Activated B cell treated with CpG ODN at 0.5 μM for 24 hours (primary cell): ENCODE results near the gene HDAC4. TPM values are rescaled to one million over a fixed set of nuclear protein-coding genes. Genes with fewer than 3 reads are reported as not detected.

Experiments used
- ATAC-seq: fragments of 200-7000 bp; cut with Tn5 transposase; one replicate; pipeline ENCODE4 v1.10.0; 2021; ENCODE audit warnings: low read depth, mild to moderate bottlenecking, moderate library complexity
- CTCF ChIA-PET: fragments of 350-600 bp; sonication (Branson Sonifier 250); formaldehyde crosslinking; loops from one replicate; lab custom pipeline; 2021; ENCODE audit warnings: antibody characterized with exemption; lab: Charles Lee
- POLR2A ChIA-PET: fragments of 350-600 bp; sonication (Branson Sonifier 250); formaldehyde crosslinking; loops from one replicate; lab custom pipeline; 2021; ENCODE audit warnings: antibody characterized with exemption; lab: Charles Lee
- DNase-seq: peaks from one replicate; pipeline ENCODE4 v3.0.0; 2022
- H3K27ac Mint-ChIP-seq: one replicate; pipeline ENCODE4 v1.8.0; 2020; ENCODE audit warnings: mixed read lengths
- H3K27me3 Mint-ChIP-seq: one replicate; pipeline ENCODE4 v1.8.0; 2021; ENCODE audit warnings: mixed read lengths
- H3K36me3 Mint-ChIP-seq: one replicate; pipeline ENCODE4 v1.8.0; 2021; ENCODE audit warnings: low read depth, mixed read lengths
- H3K4me1 Mint-ChIP-seq: one replicate; pipeline ENCODE4 v1.8.0; 2021; ENCODE audit warnings: mixed read lengths
- H3K4me3 Mint-ChIP-seq: one replicate; pipeline ENCODE4 v1.8.0; 2020; ENCODE audit warnings: mild to moderate bottlenecking, mixed read lengths
- H3K9me3 Mint-ChIP-seq: one replicate; pipeline ENCODE4 v1.8.0; 2020; ENCODE audit warnings: mixed read lengths
- CTCF ChIP-seq: fragments of 200-600 bp; IDR thresholded peaks from one replicate; pipeline ENCODE4 v1.8.0; 2022; ENCODE audit warnings: antibody characterized with exemption, mild to moderate bottlenecking
- intact Hi-C: fragments of 100-400 bp; cut with micrococcal nuclease; formaldehyde crosslinking; loops from one replicate; pipeline ENCODE4 v1.15.1; 2024
- total RNA-seq: library from RNA; stranded (reverse); gene quantifications from 2 replicates; pipeline ENCODE4 v1.2.3, GENCODE V29; 2022

HDAC4 gene
- total RNA-seq, 1 donor from 2014 or later = 31.9 TPM

GRCh38 chr2:239360008-239360407 is 40.8 kb downstream of the HDAC4 start:
- intact Hi-C loops = no loop called here
- Mint-ChIP-seq H3K9me3 (peaks cover 5% of the 10 kb centered on the region), H3K27ac (no peak overlapping the region), H3K4me3 (no peak overlapping the region), H3K27me3 (no peaks in the 10 kb centered on the region), H3K4me1 (no peaks in the 10 kb centered on the region), H3K36me3 (peaks cover 4% of the 10 kb centered on the region)
- POLR2A ChIA-PET = no interaction called here
- TF ChIP-seq CTCF = no peak
- CTCF ChIA-PET = no interaction called here
- ATAC-seq = no peak
- no peak for DNase-seq

- DNase-seq = no peak
- no peak overlapping the region for H3K27ac Mint-ChIP-seq
- peaks cover 5% of the 10 kb centered on the region for H3K9me3 Mint-ChIP-seq
- ChIA-PET CTCF (no interaction called here), POLR2A (no interaction called here)
- peaks cover 5% of the 10 kb centered on the region for H3K36me3 Mint-ChIP-seq
- intact Hi-C loops = no loop called here
- TF ChIP-seq CTCF = no peak
- H3K4me3 Mint-ChIP-seq = no peak overlapping the region
- no peaks in the 10 kb centered on the region for H3K27me3 Mint-ChIP-seq
- no peak for ATAC-seq
- no peaks in the 10 kb centered on the region for H3K4me1 Mint-ChIP-seq
Measured at GRCh38 chr2:239359196-239359912, 41.5 kb downstream of the HDAC4 start.

- H3K9me3 Mint-ChIP-seq = peaks cover 8% of the 10 kb centered on the region
- no peak overlapping the region for H3K4me3 Mint-ChIP-seq
- peaks cover 5% of the 10 kb centered on the region for H3K36me3 Mint-ChIP-seq
- H3K27ac Mint-ChIP-seq = no peak overlapping the region
- H3K27me3 Mint-ChIP-seq = no peaks in the 10 kb centered on the region
- CTCF ChIA-PET = no interaction called here
- ATAC-seq (no peak), DNase-seq (no peak)
- POLR2A ChIA-PET = no interaction called here
- no peak for TF ChIP-seq CTCF
- intact Hi-C loops = no loop called here
- no peaks in the 10 kb centered on the region for H3K4me1 Mint-ChIP-seq
Measured at GRCh38 chr2:239358062-239358754, 42.6 kb downstream of the HDAC4 start.

GRCh38 chr2:239355724-239356123 is 45.1 kb downstream of the HDAC4 start:
- TF ChIP-seq CTCF = no peak
- DNase-seq = no peak
- ChIA-PET POLR2A (no interaction called here), CTCF (no interaction called here)
- H3K36me3 Mint-ChIP-seq = peaks cover 24% of the 10 kb centered on the region
- no peak overlapping the region for H3K27ac Mint-ChIP-seq
- intact Hi-C loops = loop anchor here (2.0 kb wide), 1 partner anchor 13 kb away; no protein-coding TSS in a partner anchor
- no peaks in the 10 kb centered on the region for H3K4me1 Mint-ChIP-seq
- peaks cover 8% of the 10 kb centered on the region for H3K9me3 Mint-ChIP-seq
- no peaks in the 10 kb centered on the region for H3K27me3 Mint-ChIP-seq
- ATAC-seq = no peak
- no peak overlapping the region for H3K4me3 Mint-ChIP-seq

GRCh38 chr2:239355139-239355538 is 45.7 kb downstream of the HDAC4 start:
- H3K27me3 Mint-ChIP-seq = no peaks in the 10 kb centered on the region
- peaks cover 27% of the 10 kb centered on the region for H3K36me3 Mint-ChIP-seq
- no peak for TF ChIP-seq CTCF
- ATAC-seq (no peak), DNase-seq (no peak)
- H3K4me3 Mint-ChIP-seq = no peak overlapping the region
- no peaks in the 10 kb centered on the region for H3K4me1 Mint-ChIP-seq
- no peak overlapping the region for H3K27ac Mint-ChIP-seq
- H3K9me3 Mint-ChIP-seq = peaks cover 8% of the 10 kb centered on the region
- POLR2A ChIA-PET = no interaction called here
- intact Hi-C loops = loop anchor here (2.0 kb wide), 1 partner anchor 14 kb away; no protein-coding TSS in a partner anchor
- CTCF ChIA-PET = no interaction called here
